ENCODE measurements around the gene RPP21. TPM values are rescaled to one million over a fixed set of nuclear protein-coding genes. Genes with fewer than 3 reads are reported as not detected.

The RPP21 gene
- total RNA-seq, 4 donors from 2014 or later, result 73.3 to 177 (median 108) TPM

GRCh38 chr6:30312266-30312665 is 32.7 kb upstream of the RPP21 start:
- DNase-seq (ENCODE audit: low spot score in 2 of 2), result no peak
- no peak overlapping the region for H3K4me3 ChIP-seq (ENCODE audit: low read depth, poor library complexity, severe bottlenecking)
- WGBS, 2 donors, result 97% methylated on average over 2 of the region's 2 CpGs
- TF ChIP-seq POLR2A (IDR thresholded peaks at IDR 0.05), result no peak
- TF ChIP-seq CTCF (IDR thresholded peaks at IDR 0.05), result no peak
- intact Hi-C loops (cut with DNase I; ENCODE audit: low total_unique reads), result no loop called here

DNA sequence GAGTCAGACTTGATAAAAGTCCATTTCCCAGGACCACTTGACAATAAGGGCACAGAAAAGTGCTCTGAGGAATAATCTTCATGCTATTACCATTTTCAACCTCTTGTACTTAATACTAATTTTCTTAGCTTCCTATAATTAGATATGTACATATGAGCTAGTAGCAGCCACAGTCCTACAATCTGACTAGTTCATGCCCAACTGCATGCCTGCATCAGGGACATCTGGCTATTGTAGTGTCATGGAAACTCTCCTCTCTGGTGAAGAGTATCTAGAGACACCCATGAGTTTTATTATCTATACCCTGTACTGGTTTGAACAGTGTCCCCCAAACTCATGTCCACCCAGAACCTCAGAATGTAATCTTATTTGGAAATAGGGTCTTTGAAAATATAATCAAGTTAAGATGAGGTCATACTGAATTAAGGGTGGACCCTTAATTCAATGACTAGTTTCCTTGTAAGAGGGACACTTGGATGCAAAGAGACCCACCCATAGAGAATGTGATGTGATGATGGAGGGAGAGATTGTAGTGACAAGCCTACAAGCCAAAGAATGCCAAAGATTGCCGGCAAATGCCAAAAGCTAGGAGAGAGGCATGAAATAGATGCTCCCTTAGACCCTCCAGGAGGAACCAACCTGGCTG is 32.2 kb upstream of the RPP21 start:
- intact Hi-C loops (cut with DNase I; ENCODE audit: low total_unique reads), result no loop called here

GRCh38 chr6:30315156-30315555 is 29.8 kb upstream of the RPP21 start:
- intact Hi-C loops (cut with DNase I; ENCODE audit: low total_unique reads), result no loop called here
- WGBS, 2 donors, result 98% methylated on average over 3 of the region's 3 CpGs
- no peak overlapping the region for H3K4me3 ChIP-seq (ENCODE audit: low read depth, poor library complexity, severe bottlenecking)
- TF ChIP-seq CTCF (IDR thresholded peaks at IDR 0.05) (no peak), POLR2A (IDR thresholded peaks at IDR 0.05) (no peak)
- no peak for DNase-seq (ENCODE audit: low spot score in 2 of 2)

More for the DNA sequence above, 32.2 kb upstream of the RPP21 start:
- 96 to 100% methylated on average over 1 of the region's 1 CpG for WGBS, 2 donors
- TF ChIP-seq POLR2A (IDR thresholded peaks at IDR 0.05), result no peak
- TF ChIP-seq CTCF (IDR thresholded peaks at IDR 0.05), result no peak
- H3K4me3 ChIP-seq (ENCODE audit: low read depth, poor library complexity, severe bottlenecking), result no peak overlapping the region
- no peak for DNase-seq (ENCODE audit: low spot score in 2 of 2)

GRCh38 chr6:30317913-30318589 is 26.9 kb upstream of the RPP21 start:
- intact Hi-C loops (cut with DNase I; ENCODE audit: low total_unique reads), result no loop called here
- DNase-seq (ENCODE audit: low spot score in 2 of 2), result no peak
- TF ChIP-seq POLR2A (IDR thresholded peaks at IDR 0.05) (no peak), CTCF (IDR thresholded peaks at IDR 0.05) (no peak)
- WGBS, 2 donors, result 84 to 92% methylated on average over 6 of the region's 6 CpGs
- no peak overlapping the region for H3K4me3 ChIP-seq (ENCODE audit: low read depth, poor library complexity, severe bottlenecking)

DNA sequence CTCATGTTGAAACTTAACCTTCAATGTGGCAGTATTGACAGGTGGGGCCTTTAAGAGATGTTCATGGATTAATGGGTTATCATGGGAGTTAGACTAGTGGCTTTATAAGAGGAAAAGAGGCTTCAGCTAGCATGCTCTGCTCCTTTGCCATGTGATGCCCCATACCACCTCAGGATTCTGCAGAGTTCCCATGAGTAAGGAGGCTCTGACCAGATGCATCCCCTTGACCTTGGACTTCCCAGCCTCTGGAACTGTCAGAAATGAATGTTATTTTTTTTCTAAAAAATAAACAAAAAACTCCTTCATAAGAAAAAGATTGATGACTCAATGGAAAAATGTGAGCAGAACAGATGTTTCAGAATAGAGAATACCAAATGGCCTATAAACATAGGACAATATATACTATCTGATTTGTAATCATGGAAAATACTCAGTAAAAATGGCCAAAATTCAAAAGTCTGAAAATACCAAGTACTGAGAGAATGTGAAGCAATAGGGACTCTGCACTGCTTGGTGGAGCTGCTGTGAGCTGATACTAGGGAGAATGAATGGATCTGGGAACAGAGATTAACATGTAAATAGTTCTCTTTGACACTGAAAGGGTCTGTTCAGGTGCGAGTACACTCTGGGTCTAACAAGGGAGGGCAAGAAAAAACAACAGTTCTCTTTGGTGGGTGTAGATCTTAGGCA is 25.7 kb upstream of the RPP21 start:
- no peak overlapping the region for H3K4me3 ChIP-seq (ENCODE audit: low read depth, poor library complexity, severe bottlenecking)
- TF ChIP-seq POLR2A (IDR thresholded peaks at IDR 0.05) (no peak), CTCF (IDR thresholded peaks at IDR 0.05) (no peak)
- no peak for DNase-seq (ENCODE audit: low spot score in 2 of 2)
- intact Hi-C loops (cut with DNase I; ENCODE audit: low total_unique reads), result no loop called here
- 97% methylated on average over 1 of the region's 1 CpG for WGBS, 2 donors

Measured in lower leg skin (tissue), 4 donors.